A549 (cell line): ENCODE data around the gene GSTM3.

Experiments used
- CTCF ChIP-seq: fragments of >200 bp; sonication (Bioruptor Twin); formaldehyde crosslinking; IDR thresholded peaks from 3 replicates; pipeline ENCODE4 v1.5.1; 2016
- EP300 ChIP-seq, 2 experiments: fragments of >200 bp; sonication (Bioruptor Twin); formaldehyde crosslinking; IDR thresholded peaks; 2 replicates in 1 of 2; 3 replicates in 1 of 2; pipeline ENCODE4 v1.6.1; 2016 to 2017

- TF ChIP-seq CTCF (no peak), EP300 (IDR thresholded peaks at IDR 0.05) (no peak)
These were observed 45.7 kb upstream of the GSTM3 start for GRCh38 chr1:109786531-109787021.
